NCI-H748 treated with DMSO at 0.1 percent for 48 hours (cell line): ENCODE data around the gene ZNF780B.
"Not testable (repeated sequence)": the region's sequence is repeated elsewhere in the genome, so short reads cannot be mapped to it uniquely, and the experiment has no call there.

ENCODE experiments used
- DNase-seq: peaks from one replicate; lab custom pipeline; 2025; lab: John Stamatoyannopoulos, UW

The ZNF780B gene

DNA sequence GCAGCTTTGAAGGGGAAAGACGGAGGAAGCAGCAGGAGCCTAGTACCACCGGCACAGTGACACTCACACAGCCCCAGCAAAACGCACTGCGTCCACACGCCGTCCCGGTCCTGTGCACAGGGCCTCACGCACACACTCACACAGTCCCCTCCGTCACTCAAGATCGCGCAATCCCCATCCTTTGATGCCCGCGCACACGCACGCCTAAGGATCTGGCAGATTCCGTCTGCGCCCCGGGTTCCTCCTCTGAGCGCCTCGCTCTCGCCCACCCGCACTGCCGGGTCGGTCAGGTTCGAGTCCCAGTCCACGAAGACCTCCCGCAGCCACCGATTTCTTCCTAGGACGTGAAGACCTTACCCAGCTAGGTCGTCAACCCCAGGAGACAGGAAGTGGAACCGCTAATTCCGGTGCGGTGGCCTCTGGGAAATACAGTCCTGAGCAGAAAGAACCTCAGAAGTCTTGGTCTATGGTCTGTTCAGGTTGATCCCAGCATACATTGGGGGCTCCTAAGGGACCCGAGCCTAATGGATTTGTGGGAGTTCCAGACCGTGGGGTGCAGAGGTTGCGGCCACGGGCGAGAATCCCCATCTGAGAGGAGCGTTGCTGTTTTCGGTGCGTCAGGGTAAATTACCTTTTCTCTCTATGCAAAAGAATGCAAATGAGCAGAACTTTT is at the start of gene ZNF780B:
ZNF780B (minus strand) TSS at position 400 of the 673 bp plus-strand sequence. CDS start 5,899 bp downstream, outside the sequence.
- DNase-seq, result peak; percentile 67

DNA sequence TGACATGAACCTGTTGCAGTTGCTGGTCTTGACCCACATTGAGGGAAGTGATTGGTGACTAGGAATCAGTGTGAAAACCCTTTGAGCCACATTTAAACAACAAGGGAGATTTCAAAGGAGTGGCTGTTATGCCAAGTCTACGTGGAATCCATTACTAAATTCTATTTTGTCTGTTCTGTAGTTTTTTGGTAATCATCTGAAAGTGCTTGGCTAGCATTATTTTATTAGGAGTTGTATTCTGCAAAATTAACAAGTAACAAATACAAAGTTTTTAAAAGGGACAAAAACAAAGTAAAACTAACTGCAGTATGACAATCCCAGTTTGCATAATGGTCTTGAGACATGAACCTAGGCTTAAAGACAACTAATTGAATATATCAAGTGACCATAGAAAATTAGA is 48.7 kb upstream of the ZNF780B start:
- no peak for DNase-seq

- DNase-seq, result no peak
These were observed 47.6 kb upstream of the ZNF780B start for GRCh38 chr19:40103600-40103999.

DNA sequence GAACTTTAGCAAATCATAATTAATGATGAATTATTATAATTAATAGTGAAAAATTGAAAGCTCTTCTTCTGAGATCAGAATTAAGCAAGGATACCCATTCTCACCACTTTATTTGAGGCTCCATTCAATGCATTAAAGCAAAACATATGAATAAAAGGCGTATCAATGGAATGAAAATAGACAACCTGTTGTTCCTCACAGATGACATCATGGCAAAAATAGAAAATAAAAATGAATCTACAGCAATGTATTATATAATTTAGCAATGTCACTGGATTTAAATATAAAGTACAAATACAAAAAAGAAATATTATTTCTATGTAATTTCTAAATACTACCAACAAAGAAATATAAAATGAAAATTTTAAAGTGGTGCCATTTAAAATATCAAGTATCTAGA is 45.8 kb upstream of the ZNF780B start:
- DNase-seq, result no peak

GRCh38 chr19:40093416-40093815 is 37.4 kb upstream of the ZNF780B start:
- no peak for DNase-seq

DNA sequence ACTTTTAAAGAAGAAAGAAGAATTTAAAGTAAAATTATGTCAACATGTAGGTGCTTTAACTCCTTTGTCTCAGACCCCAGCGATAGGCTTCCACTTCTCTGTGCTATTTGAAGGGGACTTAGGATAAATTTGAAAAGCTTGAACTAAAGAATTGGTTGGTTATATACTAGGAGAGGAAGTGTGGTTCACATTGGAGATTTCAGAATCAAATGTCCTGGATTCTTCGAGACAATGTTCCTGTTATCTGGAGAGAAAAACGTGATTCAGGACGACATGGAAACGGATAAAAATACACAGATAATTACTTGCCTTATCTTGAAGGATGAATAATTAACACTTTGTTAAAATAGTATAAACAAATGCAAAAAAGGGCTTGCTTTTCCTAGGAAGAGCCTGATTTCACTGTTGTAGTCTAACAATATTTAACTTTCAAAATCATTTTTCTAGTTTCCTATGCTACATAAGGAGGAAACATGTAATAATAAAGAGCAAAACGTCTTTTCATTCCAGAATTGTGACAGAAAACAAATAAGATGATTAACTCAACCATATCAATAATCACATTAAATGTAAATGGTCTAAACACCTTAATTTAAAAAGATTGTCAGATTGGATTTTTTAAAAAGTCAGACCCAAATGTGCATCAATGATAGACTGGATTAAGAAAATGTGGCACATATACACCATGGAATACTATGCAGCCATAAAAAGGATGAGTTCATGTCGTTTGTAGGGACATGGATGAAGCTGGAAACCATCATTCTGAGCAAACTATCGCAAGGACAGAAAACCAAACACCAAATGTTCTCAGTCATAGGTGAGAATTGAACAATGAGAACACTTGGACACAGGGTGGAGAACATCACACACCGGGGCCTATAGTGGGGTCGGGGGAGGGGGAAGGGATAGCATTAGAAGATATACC is 35.4 kb upstream of the ZNF780B start:
- no peak for DNase-seq

- DNase-seq, result peak; percentile 70
These were observed 34.5 kb upstream of the ZNF780B start, which contains the start of gene ZNF780A for GRCh38 chr19:40090241-40091204. ZNF780A (minus strand) TSS chr19:40090943; CDS start chr19:40084753, 6,190 bp downstream.

- DNase-seq, result no peak
These were observed 33.4 kb upstream of the ZNF780B start for GRCh38 chr19:40089462-40089861.

DNA sequence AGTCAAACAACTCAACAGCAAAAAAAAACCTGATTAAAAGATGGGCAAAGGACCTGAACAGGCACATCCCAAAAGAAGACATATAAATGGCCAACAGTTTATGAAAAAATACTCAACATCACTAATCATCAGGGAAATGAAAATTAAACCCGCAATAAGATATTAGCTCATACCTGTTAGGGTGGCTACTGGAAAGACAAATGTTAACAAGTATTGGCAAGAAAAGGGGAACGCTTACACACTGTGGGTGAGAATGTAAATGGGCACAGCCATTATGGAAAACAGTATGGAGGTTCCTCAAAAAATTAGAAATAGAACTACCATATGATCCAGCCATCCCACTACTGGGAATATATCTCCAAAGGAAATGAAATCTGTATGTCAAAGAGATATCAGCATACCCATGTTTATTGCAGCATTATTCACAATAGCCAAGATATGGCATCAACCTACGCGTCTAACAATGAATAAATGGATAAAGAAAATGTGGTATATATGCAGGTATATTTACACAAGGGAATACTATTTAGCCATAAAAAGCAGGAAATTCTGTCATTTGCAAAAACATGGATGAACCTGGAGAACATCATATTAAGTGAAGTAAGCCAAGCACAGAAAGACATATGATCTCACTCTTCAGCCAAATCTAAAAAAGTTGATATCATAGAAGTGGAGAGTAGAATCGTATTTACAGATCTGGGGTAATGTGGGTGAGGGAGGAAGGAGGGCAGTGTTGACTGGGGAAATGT is 32.4 kb upstream of the ZNF780B start:
- DNase-seq, result no peak

DNA sequence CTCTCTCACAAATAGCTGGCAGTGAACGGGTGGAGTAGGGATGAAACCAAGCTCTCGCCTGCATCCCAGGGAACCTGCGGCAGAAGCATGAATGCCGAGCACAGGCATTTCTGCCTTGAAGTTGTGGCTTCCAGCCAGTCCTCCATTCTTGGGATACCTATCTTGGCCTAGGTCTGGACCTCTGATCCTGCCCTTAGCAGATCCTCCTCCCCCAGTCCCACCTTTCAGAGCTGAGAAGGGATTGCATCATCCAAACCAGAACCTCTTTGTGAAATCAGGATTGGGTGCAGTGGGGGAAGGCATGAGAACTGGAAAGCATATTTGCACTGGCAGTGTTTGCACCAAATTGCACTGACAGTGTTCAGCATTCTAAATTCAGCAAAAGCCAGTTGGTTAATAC is 28.9 kb upstream of the ZNF780B start:
- DNase-seq, result no peak

DNA sequence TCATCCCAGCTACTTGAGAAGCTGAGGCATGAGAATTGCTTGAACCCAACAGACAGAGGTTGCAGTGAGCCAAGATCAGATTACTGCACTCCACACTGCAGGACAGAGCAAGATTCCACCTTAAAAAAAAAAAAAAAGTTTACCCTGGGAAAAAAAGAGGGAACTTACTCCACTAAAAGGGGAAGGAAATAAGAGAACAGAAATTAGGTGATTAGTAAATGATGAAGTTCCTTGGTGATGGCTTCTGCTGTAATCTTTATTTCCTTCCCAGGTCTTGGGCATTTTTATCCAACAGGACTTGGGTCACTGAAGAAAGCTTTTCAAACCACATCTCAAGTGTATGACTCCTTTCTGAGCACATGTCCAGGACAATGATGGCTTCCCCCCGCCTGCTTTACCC is 25.4 kb upstream of the ZNF780B start:
- DNase-seq, result no peak

- no peak for DNase-seq
These were observed 24.3 kb upstream of the ZNF780B start for GRCh38 chr19:40080289-40080688.

GRCh38 chr19:40078377-40078776 is 22.3 kb upstream of the ZNF780B start:
- no peak for DNase-seq

DNA sequence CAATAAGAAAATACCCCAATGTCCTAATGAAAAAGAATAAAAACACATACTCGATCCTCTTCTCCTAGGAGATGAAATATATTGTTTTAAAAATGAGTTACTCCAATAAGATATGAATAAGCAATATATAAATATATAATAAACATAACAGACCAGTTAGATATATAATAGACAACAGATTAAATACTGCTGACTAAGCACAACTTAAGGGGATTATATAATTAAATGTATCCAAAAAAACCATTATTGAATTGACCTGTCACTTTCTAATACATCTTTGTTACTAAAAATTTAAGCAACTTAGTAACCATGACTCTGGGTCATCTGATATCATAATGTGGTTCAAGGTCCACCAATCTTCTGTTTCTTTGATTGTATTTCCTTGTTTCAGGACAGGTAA is 14.0 kb upstream of the ZNF780B start:
- DNase-seq, result no peak

DNA sequence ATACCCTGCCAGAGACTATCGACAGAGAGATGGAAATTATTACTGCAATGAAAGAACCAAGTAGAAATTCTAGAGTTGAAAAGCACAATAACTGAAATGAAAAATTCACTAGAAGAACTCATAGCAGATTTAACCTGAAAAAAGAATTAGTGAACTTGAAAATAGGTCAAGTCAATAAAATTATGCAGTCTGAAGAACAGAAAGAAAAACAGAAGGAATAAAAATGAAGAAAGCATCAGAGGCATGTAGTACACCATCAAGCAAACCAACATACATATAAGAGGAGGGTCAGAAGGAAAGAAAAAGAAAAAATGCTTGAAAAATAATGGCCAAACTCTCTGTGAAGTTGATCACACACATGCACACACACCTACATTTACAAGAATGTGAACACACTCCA is 3.6 kb upstream of the ZNF780B start:
- no peak for DNase-seq

DNA sequence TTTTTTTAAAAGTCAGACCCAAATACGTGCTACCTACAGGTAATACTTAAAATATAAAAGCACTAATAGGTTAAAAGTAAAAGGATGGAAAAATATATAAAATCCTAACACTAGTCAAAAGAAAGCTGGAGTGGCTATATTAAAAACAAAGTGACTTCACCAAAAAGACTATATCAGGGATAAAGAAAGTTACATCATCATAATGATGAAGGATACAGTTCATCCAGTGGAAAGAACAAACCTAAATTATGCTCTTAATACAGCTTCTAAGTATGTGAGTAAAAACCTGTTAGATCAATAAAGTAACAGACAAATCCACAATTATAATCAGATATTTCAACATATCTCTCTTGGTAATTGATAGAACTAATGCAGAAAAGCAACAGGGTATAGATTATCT is 1.1 kb upstream of the ZNF780B start:
- DNase-seq, result no peak

DNA sequence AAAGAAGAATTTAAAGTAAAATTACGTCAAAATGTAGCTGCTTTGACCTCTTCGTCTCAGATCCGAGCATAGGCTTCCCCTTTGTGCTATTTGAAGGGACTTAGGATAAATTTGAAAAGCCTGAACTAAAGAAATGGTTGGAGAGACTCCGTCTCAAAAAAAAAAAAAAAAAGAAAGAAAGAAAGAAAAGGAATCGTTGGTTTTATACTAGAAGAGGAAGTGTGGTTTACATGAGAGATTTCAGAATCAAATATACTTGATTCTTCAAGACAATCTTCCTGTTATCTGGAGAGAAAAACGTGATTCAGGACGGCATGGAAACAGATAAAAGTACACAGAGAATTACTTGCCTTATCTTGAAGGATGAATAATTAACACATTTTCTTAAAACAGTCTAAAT is 474 bp upstream of the ZNF780B start:
- DNase-seq, result no peak

DNA sequence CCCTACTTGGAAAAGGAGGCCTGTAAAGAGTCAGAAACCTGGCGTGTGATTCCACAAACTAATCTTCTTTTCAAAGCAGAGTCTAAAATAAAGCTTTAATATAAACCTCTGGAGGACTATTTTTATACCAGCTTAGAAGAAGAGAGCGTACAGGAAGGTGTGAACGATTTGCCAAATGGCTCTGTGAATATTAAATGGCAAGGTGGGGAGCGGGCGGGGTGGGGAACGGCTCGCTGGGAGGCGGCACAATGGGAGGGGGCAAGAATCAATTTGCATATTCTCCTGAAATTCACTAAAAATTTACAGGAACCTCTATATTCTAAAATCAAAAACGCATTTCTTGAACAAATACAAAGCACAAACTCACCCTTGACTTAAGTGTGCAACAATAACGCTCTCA is 982 bp downstream of the ZNF780B start:
- DNase-seq, result no peak

GRCh38 chr19:40054632-40055031 is 1.4 kb downstream of the ZNF780B start:
- no peak for DNase-seq

DNA sequence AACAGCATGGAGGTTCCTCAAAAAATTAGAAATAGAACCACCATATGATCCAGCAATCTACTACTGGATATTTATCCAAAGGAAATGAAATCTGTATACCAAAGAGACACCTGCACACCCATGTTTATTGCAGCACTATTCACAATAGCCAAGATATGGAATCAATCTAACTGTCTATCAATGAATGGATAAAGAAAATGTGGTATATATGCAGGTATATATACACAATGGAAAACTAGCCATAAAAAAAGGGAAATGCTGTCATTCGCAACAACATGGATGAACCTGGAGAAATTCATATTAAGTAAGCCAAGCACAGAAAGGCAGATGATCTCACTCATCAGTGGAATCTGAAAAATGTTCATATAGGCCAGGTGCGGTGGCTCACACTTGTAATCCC is 2.5 kb downstream of the ZNF780B start:
- no peak for DNase-seq

- DNase-seq, result not testable (repeated sequence)
These were observed 14.3 kb downstream of the ZNF780B start for GRCh38 chr19:40041718-40042117.
